ENCODE measurements around the gene THUMPD3. TPM values are rescaled to one million over a fixed set of nuclear protein-coding genes. Genes with fewer than 3 reads are reported as not detected.

THUMPD3 gene
- total and polyA plus RNA-seq, 9 of the 15 experiments (the other 6 are each of a cell fraction or from before 2014, with no cell fraction given), result 58.3 to 132 (median 113) TPM

DNA sequence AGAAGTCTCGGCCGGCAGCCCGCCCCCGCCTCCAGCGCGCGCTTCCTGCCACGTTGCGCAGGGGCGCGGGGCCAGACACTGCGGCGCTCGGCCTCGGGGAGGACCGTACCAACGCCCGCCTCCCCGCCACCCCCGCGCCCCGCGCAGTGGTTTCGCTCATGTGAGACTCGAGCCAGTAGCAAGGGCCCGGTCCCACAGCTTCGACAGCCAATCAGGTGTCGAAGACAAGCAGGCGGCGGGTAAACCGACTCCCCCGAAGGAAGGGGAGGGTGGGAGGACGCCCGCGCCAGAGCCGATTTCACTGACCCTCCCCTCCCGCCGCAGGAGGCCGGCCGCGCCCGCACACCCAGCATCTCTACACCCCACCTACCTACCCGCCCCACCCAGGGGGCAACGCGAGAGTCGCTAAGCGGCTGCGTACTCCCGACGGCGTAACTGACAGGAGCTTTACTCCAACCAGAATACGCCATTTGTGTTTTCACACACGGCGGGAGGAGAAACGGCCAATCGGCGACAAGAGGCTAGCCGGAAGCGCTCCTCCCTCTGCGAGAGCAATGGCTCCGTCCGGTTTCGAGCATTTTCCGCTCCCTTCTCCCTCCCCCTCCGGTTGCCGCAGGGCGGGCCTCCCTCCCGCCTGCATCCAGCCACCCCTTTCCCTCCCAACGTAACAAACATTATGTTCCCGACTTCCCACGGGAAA, 33.9 kb downstream of the THUMPD3 start (continued):
- TF ChIP-seq RREB1 (CRISPR knock-in tag; IDR thresholded peaks at IDR 0.05) (no peak), ZNF79 (CRISPR knock-in tag; IDR thresholded peaks at IDR 0.05; ENCODE audit: low read depth) (no peak), ZKSCAN1 (IDR thresholded peaks at IDR 0.05; ENCODE audit: low read depth, low read length) (peak; percentile 72), SNIP1 (IDR thresholded peaks at IDR 0.05; ENCODE audit: low read depth) (no peak), COPS2 (conservative IDR thresholded peaks at IDR 0.05) (no peak), CTBP1 (IDR thresholded peaks at IDR 0.05; ENCODE audit: borderline replicate concordance) (peak; percentile 93), CXXC5 (CRISPR knock-in tag; IDR thresholded peaks at IDR 0.05) (peak; percentile 98), U2AF1 (optimal IDR thresholded peaks at IDR 0.05; ENCODE audit: low read depth, low read length) (peak; percentile 1), DPF2 (IDR thresholded peaks at IDR 0.05) (0 out of 2 replicates have a peak, but pooled peaks have one; percentile 22), HCFC1 (IDR thresholded peaks at IDR 0.05; ENCODE audit: low read depth, low read length) (peak; percentile 13), GATAD2B (IDR thresholded peaks at IDR 0.05; ENCODE audit: borderline replicate concordance) (no peak; the same call in 1 of the 2 replicates), FIP1L1 (IDR thresholded peaks at IDR 0.05; ENCODE audit: low read depth, low read length, poor library complexity, severe bottlenecking) (peak; percentile 97), STAT5A (IDR thresholded peaks at IDR 0.05; ENCODE audit: borderline replicate concordance, low read length) (peak; percentile 7; the same call in 1 of the 2 replicates), TAL1 (IDR thresholded peaks at IDR 0.05) (no peak), AFF1 (IDR thresholded peaks at IDR 0.05; ENCODE audit: low read depth in 1 of 2, partially characterized antibody in 2 of 2) (peak in 1 of 2 experiments; percentile 88), ZNF449 (CRISPR knock-in tag; IDR thresholded peaks at IDR 0.05) (no peak)
